ENCODE results near the gene PITPNM3.

The PITPNM3 gene

GRCh38 chr17:6496640-6497441 is 59.5 kb downstream of the PITPNM3 start:
- Histone ChIP-seq H3K36me3 (ENCODE audit: control insufficient read depth, insufficient read depth, low read length) (no peaks in the 10 kb centered on the region), H3K79me2 (no peaks in the 10 kb centered on the region), H3K4me3 (ENCODE audit: low read depth, low read length) (no peak overlapping the region), H3K9me3 (ENCODE audit: control insufficient read depth, low read length) (no peaks in the 10 kb centered on the region), H3K9ac (no peak overlapping the region), H3K27me3 (ENCODE audit: control insufficient read depth, insufficient read depth, low read length) (no peaks in the 10 kb centered on the region), H3K27ac (no peak overlapping the region), H3K4me2 (ENCODE audit: low read length) (no peak overlapping the region), H3K4me1 (no peaks in the 10 kb centered on the region), H2AFZ (no peak overlapping the region)
- no peak for TF ChIP-seq CTCF (IDR thresholded peaks at IDR 0.05)

- Histone ChIP-seq H3K9me3 (ENCODE audit: control insufficient read depth, low read length) (no peaks in the 10 kb centered on the region), H3K4me1 (no peaks in the 10 kb centered on the region), H2AFZ (no peak overlapping the region), H3K27me3 (ENCODE audit: control insufficient read depth, insufficient read depth, low read length) (no peaks in the 10 kb centered on the region), H3K4me3 (ENCODE audit: low read depth, low read length) (no peak overlapping the region), H3K27ac (no peak overlapping the region), H3K36me3 (ENCODE audit: control insufficient read depth, insufficient read depth, low read length) (no peaks in the 10 kb centered on the region), H3K4me2 (ENCODE audit: low read length) (no peak overlapping the region), H3K79me2 (no peaks in the 10 kb centered on the region), H3K9ac (no peak overlapping the region)
- no peak for TF ChIP-seq CTCF (IDR thresholded peaks at IDR 0.05)
Observed at GRCh38 chr17:6496116-6496481, 60.3 kb downstream of the PITPNM3 start.

- Histone ChIP-seq H3K4me2 (ENCODE audit: low read length) (no peak overlapping the region), H3K4me1 (no peaks in the 10 kb centered on the region), H3K27ac (no peak overlapping the region), H3K9ac (no peak overlapping the region), H3K9me3 (ENCODE audit: control insufficient read depth, low read length) (no peaks in the 10 kb centered on the region), H3K79me2 (no peaks in the 10 kb centered on the region), H2AFZ (no peak overlapping the region), H3K36me3 (ENCODE audit: control insufficient read depth, insufficient read depth, low read length) (no peaks in the 10 kb centered on the region), H3K4me3 (ENCODE audit: low read depth, low read length) (no peak overlapping the region), H3K27me3 (ENCODE audit: control insufficient read depth, insufficient read depth, low read length) (no peaks in the 10 kb centered on the region)
- no peak for TF ChIP-seq CTCF (IDR thresholded peaks at IDR 0.05)
Observed at GRCh38 chr17:6495450-6496115, 60.8 kb downstream of the PITPNM3 start.

GRCh38 chr17:6494239-6494941 is 62.0 kb downstream of the PITPNM3 start:
- Histone ChIP-seq H3K36me3 (ENCODE audit: control insufficient read depth, insufficient read depth, low read length) (no peaks in the 10 kb centered on the region), H3K4me1 (no peaks in the 10 kb centered on the region), H3K9ac (no peak overlapping the region), H3K4me2 (ENCODE audit: low read length) (no peak overlapping the region), H3K9me3 (ENCODE audit: control insufficient read depth, low read length) (no peaks in the 10 kb centered on the region), H3K27ac (no peak overlapping the region), H3K27me3 (ENCODE audit: control insufficient read depth, insufficient read depth, low read length) (no peaks in the 10 kb centered on the region), H3K79me2 (no peaks in the 10 kb centered on the region), H3K4me3 (ENCODE audit: low read depth, low read length) (no peak overlapping the region), H2AFZ (no peak overlapping the region)
- TF ChIP-seq CTCF (IDR thresholded peaks at IDR 0.05): no peak
